UCSD-AML1 (cell line): ENCODE measurements around the gene ABCA12.

Source experiments
- DNase-seq: peaks from one replicate; lab custom pipeline; 2025; ENCODE audit not compliant: unreplicated experiment; lab: John Stamatoyannopoulos, UW

ABCA12 gene

DNA sequence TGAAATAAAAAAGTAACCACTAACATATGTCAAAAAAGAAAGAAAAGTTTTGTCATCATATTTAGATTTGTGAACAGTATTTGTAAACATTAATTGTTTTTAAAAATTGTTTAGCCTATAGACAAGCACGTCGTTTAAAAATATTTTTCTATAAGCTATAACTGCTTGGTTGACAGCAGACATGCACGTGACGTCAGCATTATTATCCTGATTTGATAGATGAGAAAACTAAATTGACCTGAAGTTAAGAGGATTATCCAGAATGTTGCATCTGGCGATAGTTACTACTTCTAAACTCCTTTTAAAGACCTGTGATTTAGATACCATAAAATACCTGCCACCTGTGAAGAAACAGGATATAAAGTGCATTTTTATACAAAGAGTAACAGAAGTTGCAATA, 172.0 kb downstream of the ABCA12 start:
- no peak for DNase-seq

DNA sequence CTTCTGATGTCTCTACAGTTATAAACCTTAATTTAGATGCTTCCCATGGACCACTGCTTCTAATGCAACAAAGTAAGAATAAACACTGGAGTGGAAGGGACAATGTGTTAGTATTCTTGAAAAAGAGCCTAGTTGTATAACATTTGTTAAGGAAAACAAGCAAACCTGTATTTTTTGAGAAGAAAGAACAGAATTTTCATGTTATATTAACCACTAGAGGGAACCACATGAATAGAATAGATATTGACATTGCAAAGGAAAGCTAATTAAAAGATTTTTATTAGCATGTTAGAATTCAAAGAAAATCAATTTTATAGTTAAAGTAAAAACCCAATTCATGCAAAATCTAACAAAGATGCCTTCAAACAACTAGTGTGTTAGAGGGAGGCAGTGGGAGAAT, 177.7 kb downstream of the ABCA12 start:
- DNase-seq, result no peak

DNA sequence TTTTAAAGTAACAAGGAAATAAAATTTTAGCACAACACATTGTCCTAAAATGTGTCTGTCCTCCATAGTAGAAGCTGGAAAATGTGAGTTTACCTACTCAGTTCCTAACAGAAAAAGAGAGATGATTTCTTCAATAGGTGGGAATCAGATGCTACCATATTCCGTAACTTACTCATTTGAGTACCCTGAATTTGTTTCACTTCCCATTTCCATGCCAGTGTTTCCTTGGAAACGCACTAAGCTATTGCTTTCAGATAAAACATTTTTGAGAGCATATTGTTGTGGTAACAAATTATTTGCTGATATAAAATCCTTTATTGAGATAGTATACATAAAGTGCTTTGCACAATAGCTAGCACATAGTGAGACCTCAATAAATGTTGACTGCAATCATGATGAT, 191.5 kb downstream of the ABCA12 start:
- no peak for DNase-seq

DNA sequence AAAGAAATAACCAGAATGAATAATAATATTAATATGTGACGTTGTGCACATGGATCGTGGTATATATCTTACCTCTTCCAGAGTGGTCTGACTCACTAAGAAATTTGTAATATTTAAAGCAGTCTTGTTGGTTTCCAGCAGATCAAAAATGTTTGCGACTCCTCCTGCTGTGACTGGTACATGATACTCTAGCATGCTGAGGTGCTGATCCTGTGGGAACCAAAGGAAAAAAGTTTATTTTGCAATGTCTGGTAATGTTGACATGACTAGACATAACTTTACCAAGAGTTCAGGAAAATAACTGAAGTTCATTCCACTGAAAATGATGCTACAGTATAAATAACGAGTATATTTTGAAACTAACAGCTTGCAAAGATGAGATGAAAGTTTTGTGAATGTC, 204.4 kb downstream of the ABCA12 start:
- no peak for DNase-seq

DNA sequence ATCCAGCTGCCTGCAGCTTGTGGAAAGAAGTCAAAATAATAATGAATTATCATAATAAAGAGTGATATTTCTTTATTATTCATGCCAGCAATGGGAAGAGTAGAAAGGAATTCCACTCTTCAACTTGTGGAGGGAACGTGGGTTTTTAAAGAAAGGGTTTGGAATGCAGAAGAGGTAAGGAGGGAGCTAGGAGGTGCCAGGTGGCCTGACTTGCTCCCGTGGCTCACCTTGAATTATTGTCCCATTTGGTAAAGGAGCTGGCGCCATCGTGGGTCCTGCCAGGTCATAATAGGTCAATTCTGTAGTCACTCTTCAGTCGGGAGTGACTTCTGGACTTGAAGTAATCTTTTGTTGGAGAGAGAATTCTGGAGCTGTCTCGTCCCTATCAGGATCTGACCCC, 233.8 kb downstream of the ABCA12 start:
- no peak for DNase-seq

DNA sequence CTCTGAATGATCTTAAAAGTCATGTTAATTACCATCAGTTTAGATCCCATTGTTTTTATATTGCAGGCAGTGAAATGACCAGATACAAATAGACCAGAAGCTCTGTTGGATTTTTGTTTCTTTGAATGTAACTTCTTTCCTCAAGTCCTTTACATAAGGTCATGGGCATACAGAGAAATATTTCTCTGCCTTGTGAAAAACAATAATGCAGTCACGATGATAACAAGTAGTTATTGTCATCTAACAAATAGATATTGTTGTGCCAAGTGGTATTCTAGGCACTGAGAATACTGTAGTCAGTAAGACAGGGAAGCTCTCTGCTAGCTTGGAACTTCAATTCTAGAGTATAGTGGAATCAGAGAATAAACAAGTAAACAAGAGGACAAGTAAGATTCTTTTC, 234.2 kb downstream of the ABCA12 start:
- DNase-seq, result no peak

DNA sequence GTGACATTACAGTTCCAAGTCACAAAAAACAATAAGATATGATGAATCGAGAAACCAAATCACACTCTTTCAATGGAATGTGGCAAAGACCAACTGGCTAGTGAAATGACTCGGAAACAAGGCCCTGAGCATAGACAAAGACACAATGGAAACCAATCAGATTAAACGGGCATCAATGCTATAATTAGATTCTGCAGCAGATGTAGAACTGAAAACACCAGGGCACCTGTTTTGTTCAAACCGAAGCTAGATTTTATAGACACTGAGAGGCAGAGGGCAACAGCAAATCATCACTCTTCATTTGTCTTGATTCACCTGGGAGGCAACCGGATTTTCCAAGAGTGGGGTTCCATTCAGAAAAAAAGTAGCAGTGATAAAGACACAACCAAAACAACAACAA, 236.1 kb downstream of the ABCA12 start:
- no peak for DNase-seq

DNA sequence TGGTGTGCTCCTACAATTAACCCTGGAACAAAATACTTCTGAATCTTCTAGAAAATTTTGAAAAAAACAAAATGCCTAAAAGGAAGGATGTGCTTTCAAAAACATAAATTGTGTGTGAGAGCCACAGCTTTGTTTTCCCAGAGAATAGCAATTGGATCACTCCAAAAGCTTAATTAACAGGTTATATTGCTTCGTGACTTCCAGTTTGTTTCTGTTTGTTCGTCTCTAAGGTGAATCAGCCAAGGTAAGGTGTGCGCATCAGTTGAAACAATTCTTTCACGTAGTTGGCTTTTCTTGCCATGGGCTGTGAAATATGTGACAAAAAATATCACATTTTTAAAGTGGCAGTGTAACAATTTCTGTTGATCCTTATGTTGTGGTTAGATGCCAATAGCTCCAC, 238.7 kb downstream of the ABCA12 start:
- no peak for DNase-seq

DNA sequence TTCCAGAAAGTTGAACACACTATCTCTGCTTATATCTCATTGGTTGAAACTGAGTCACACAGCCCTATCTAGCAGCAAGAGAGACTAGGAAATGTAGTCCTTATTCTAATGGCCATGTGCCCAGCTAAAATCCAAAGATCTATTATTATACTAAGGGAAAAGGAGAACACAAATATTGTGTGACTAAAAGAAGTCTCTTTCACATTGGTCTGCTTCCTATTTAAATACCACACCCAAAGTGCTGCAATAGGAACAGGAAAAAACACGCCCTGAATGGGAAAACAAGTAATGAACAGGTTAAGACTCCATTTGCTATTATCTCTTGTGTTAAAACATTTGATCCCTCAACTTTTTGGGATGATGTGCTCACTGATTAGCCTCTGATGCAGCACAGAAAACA, 242.2 kb downstream of the ABCA12 start:
- no peak for DNase-seq

DNA sequence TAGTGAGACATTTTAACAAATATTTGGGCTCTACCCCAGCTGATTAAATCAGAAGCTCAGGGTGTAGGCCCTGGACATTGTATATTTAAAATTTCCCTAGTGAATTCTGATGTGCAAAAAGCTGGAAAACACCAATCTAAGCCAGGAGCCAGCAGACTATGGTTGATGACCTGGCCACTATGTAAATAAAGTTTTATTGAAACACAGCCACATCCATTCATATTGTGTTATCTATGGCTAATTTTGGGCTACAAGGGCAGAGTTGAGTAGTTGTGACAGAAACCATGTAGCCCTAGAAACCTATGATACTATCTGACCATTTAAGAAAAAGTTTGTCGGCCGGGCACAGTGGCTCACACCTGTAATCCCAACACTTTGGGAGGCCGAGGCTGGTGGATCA, 243.0 kb downstream of the ABCA12 start:
- no peak for DNase-seq

DNA sequence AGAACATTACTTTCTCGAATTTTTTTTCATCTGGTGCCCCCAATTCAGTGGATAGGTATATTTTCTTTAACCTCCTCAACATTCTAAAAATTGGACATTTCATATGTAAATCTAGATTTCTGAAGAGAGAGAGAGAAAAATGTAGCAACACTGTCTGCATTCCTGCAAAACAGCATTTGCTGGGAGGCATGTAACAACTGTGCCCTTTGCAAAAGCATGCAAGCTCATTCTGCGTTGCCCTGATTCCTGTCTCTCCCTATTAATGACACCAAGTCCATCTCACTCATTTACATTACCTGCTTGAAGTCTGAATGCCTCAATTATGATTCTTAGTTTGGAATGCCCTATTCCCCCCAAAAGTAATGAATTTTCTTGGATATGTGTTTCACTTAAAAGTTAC, 249.1 kb downstream of the ABCA12 start:
- DNase-seq, result no peak

DNA sequence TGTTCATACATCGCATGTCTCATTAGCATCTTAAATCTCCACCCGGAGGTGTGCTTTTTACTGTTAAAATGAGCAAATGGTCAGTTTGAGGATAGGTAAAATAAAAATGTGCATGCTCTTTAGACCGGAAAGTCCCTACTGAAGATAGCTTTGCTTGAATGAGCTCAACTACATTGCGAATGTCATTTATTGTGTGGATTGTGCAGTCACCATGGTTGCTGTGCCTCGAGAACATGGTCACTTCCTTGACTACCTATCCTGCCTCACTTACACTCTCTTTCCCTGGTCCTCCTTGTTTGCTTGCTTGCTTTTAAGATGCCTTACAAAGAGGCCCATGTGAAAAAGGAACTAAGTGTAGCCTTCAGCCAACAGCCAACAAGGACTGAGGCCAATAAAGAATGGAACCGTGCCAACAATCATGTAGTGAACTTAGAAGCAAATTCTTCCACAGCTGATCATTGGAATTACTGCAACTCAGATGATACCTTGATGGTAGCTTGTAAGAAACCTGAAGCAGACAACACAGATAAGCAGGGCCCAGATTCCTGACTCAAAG, 256.7 kb downstream of the ABCA12 start:
- no peak for DNase-seq
